Heart right ventricle (tissue), 16 donors: Measurements from ENCODE around the gene CCSER1. TPM values are rescaled to one million over a fixed set of nuclear protein-coding genes. Genes with fewer than 3 reads are reported as not detected.

Experiments
- ATAC-seq, 8 donors: fragments of 200-7000 bp; cut with Tn5 transposase; one replicate each; pipeline ENCODE4 v1.9.1; 2020; ENCODE audit warnings: mild to moderate bottlenecking in 8 of 8, moderate library complexity in 8 of 8, moderate number of reproducible peaks in 1 of 8
- DNase-seq, 2 donors: peaks; one replicate each; pipeline ENCODE4 v3.0.0-alpha.2; 2020
- H3K27ac ChIP-seq, 10 donors: fragments of 200-600 bp; sonication (generic) in 2 of 10; one replicate each; pipeline versions ENCODE4 v1.5.0 to v1.8.0; 2020 to 2022; ENCODE audit warnings: mild to moderate bottlenecking in 3 of 10
- H3K27me3 ChIP-seq, 7 donors: fragments of 200-600 bp; one replicate each; pipeline ENCODE4 v1.8.0; 2021 to 2022; ENCODE audit warnings: mild to moderate bottlenecking in 2 of 7
- H3K36me3 ChIP-seq, 9 donors: fragments of 200-600 bp; sonication (generic) in 1 of 9; one replicate each; pipeline versions ENCODE4 v1.5.0 to v1.8.0; 2020 to 2022; ENCODE audit warnings: mild to moderate bottlenecking in 2 of 9
- H3K4me1 ChIP-seq, 9 donors: fragments of 200-600 bp; sonication (generic) in 1 of 9; one replicate each; pipeline versions ENCODE4 v1.5.0 to v1.8.0; 2020 to 2022; ENCODE audit warnings: mild to moderate bottlenecking in 4 of 9
- H3K4me3 ChIP-seq, 10 donors: fragments of 200-600 bp; sonication (generic) in 2 of 10; one replicate each; pipeline versions ENCODE4 v1.5.0 to v1.8.0; 2020 to 2022; ENCODE audit warnings: mild to moderate bottlenecking in 7 of 10, moderate library complexity in 2 of 10
- H3K9me3 ChIP-seq, 11 donors: fragments of 200-600 bp in 10 of 11; sonication (generic) in 2 of 11; one replicate each; pipeline versions ENCODE4 v1.5.0 to v1.8.0; 2013 to 2022; ENCODE audit warnings: mild to moderate bottlenecking in 2 of 11, control low read depth in 1 of 11, moderate library complexity in 1 of 11
- WGBS, 2 donors: extraction: QIAGEN DNeasy Blood & Tissue Kit; methylation state at CpG; one replicate each; pipeline ENCODE4 v1.1.7; 2013; ENCODE audit warnings: inconsistent platforms in 1 of 2; 5-methylcytosine and 5-hydroxymethylcytosine counted together
- intact Hi-C, 10 donors: fragments of 100-400 bp; cut with DNase I; formaldehyde crosslinking; loops; one replicate each; pipeline versions ENCODE4 v1.11.1 to v1.14.2; 2022
- polyA plus RNA-seq, 2 donors: library from polyadenylated mRNA; stranded (reverse); fragments of 200-250 nt; gene quantifications; one replicate each; pipeline ENCODE4 v1.2.3, GENCODE V29; 2013
- total RNA-seq, 10 donors: library from RNA; stranded (reverse); fragmentation: NEBNext Ultra II Directional in 3 of 10; extraction: Animal tissue kit (Norgen Biotek cat#: 25700) in 3 of 10; gene quantifications; one replicate each; pipeline versions ENCODE4 v1.2.1 to v1.2.4, GENCODE V29; 2021 to 2023
- TF ChIP-seq, protein P1 (sequence below), 9 donors: fragments of 200-600 bp; sonication (generic) in 2 of 9; IDR thresholded peaks; one replicate each; pipeline versions ENCODE4 v1.5.0 to v1.8.0; 2021 to 2022; ENCODE audit warnings: antibody characterized with exemption in 9 of 9, mild to moderate bottlenecking in 5 of 9, moderate library complexity in 1 of 9
- donor health status: Arrhythmogenic right ventricular cardiomyopathy.
- donor health status: ischemic (EF 13 %, LVEDD 7.1; RV severe dilation, severe dysfunction).
- donor health status: healthy with polysubstance abuse.
- donor health status: DM: no; HTN: yes; CAD: no.
- donor health status: DM: no; HTN: no; CAD: no.
- donor health status: ischemic (EF 25% LVEDD 6.9; RV normal size, moderate dysfunction).
- donor health status: ischemic (EF 25% LVEDD 5.7; RV mildly dilated, moderate dysfunction).
- donor health status: healthy.
- donor health status: DM: yes; HTN: yes; CAD: no.
- donor health status: Ischemic cardiomyopathy.
- donor health status: ischemic (EF 35%, LVEDD 5.7; RV mildly dilated, moderate dysfunction).
- donor health status: nonischemic (EF 11% LVEDD 7.7; RV severe dilation, severe dysfunction).
- donor health status: DM: yes; HTN: yes; CAD: no.
- donor health status: PGD.
- donor health status: ischemic (EF 29% LVEDD 5.4; RV normal size, mild dysfunction).
- donor health status: nonischemic (EF 23%, LVEDD 6.1; RV moderate dilation, normal function).

CCSER1 gene
- total and polyA plus RNA-seq, 12 donors, result 1.5 to 16.4 (median 12.0) TPM

DNA sequence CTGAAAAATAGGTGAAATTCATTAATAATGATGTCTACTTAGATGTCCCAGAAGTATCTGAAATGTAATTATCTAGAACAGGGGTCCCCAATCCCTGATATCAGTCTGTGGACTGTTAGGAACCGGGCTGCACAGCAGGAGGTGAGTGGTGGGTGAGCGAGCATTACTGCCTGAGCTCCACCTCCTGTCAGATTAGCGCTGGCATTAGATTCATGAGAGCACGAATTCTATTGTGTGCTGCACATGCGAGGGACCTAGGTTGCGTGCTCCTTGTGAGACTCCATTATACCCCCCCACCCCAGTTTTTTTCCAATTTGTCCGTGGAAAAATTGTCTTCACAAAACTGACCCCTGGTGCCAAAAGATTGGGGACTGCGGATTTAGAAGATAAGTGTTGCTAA is 458.8 kb downstream of the CCSER1 start:
- intact Hi-C loops, result no loop called here
- no peaks in the 10 kb centered on the region for H3K4me1 ChIP-seq
- ATAC-seq (no peak), DNase-seq (no peak)
- no peak overlapping the region for H3K4me3 ChIP-seq
- no peaks in the 10 kb centered on the region for H3K27me3 ChIP-seq
- no peak overlapping the region for H3K27ac ChIP-seq
- H3K36me3 ChIP-seq, result no peaks in the 10 kb centered on the region
- peaks cover 0 to 8% (median 4%) of the 10 kb centered on the region in 11 donors for H3K9me3 ChIP-seq
- WGBS, 2 donors, result 83 to 91% methylated on average over 8 of the region's 8 CpGs
- TF ChIP-seq, protein P1, sequence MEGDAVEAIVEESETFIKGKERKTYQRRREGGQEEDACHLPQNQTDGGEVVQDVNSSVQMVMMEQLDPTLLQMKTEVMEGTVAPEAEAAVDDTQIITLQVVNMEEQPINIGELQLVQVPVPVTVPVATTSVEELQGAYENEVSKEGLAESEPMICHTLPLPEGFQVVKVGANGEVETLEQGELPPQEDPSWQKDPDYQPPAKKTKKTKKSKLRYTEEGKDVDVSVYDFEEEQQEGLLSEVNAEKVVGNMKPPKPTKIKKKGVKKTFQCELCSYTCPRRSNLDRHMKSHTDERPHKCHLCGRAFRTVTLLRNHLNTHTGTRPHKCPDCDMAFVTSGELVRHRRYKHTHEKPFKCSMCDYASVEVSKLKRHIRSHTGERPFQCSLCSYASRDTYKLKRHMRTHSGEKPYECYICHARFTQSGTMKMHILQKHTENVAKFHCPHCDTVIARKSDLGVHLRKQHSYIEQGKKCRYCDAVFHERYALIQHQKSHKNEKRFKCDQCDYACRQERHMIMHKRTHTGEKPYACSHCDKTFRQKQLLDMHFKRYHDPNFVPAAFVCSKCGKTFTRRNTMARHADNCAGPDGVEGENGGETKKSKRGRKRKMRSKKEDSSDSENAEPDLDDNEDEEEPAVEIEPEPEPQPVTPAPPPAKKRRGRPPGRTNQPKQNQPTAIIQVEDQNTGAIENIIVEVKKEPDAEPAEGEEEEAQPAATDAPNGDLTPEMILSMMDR (IDR thresholded peaks at IDR 0.05), result no peak

DNA sequence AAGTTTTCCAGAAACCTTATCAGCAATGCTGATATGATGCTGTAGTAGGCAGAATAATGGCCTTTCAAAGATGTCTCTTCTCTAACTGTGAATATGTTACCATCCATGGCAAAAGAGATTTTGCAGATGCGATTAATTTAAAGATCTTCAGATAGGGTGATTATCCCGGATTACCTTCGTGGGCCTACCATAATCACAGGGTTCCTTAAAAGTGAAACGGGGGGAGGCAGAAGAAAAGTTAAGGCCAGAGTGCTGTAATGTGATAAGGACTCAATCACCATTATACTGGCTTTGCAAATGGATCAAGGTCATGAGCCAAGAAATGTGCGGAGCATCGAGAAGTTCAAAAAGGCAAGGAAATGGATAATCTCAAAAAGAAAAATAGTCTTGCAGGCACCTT is 459.6 kb downstream of the CCSER1 start:
- no peak for DNase-seq
- intact Hi-C loops, result no loop called here
- 88 to 95% methylated on average over 6 of the region's 6 CpGs for WGBS, 2 donors

DNA sequence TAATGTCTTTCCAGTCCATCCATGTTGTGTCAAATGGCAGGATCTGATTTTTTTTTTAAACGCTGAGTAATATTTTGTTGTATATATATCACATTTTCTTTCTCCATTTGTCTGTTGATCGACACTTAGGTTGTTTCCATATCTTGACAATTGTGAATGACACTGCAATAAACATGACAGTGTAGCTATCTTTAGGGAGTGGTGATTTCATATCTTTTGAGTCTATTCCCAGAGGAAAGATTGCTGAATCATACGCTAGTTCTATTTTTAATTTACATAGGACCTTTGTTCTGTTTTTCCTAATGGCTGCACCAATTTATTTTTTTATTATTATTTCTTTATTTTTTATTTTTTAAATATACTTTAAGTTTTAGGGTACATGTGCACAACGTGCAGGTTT is 470.7 kb downstream of the CCSER1 start:
- TF ChIP-seq, protein P1 (IDR thresholded peaks at IDR 0.05), result no peak
- no peak overlapping the region for H3K4me3 ChIP-seq
- peaks cover 0 to 7% (median 0%) of the 10 kb centered on the region in 9 donors for H3K4me1 ChIP-seq
- no peaks in the 10 kb centered on the region for H3K27me3 ChIP-seq
- H3K9me3 ChIP-seq, result no peaks in the 10 kb centered on the region
- WGBS, 2 donors, result 42 to 45% methylated on average over 4 of the region's 4 CpGs
- no peak for DNase-seq
- H3K36me3 ChIP-seq, result no peaks in the 10 kb centered on the region
- intact Hi-C loops, result no loop called here
- peak in 4 of 8 donors; percentile 68 to 71 (median 70) for ATAC-seq
- no peak overlapping the region for H3K27ac ChIP-seq

More for the DNA sequence above, 459.6 kb downstream of the CCSER1 start:
- Histone ChIP-seq H3K27me3 (no peaks in the 10 kb centered on the region), H3K36me3 (no peaks in the 10 kb centered on the region), H3K9me3 (peaks cover 0 to 9% (median 4%) of the 10 kb centered on the region in 11 donors), H3K4me3 (no peak overlapping the region), H3K4me1 (no peaks in the 10 kb centered on the region), H3K27ac (no peak overlapping the region)
- no peak for ATAC-seq
- TF ChIP-seq, protein P1 (IDR thresholded peaks at IDR 0.05), result no peak

DNA sequence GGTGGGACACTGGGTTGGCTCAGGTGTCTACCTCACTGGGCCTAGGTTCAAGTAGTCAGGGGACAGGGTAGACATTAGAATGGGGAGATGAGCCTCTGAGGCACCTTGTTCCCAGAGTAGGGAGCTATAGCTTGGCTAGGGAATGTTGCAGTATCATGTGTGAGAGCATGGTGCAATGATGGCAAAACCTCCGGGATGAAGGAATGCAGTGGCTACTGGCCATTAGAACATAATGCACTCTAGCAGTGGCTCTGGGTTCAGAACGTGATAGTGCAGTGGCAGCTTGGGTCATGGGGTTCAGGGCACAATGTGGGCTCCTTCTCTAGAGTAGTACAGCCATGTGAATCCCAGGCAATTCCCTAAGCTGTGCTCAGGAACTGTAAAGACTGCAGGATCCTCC is 471.5 kb downstream of the CCSER1 start:
- Histone ChIP-seq H3K4me1 (peaks cover 0 to 11% (median 0%) of the 10 kb centered on the region in 9 donors), H3K9me3 (no peaks in the 10 kb centered on the region), H3K36me3 (no peaks in the 10 kb centered on the region), H3K27ac (no peak overlapping the region), H3K4me3 (no peak overlapping the region), H3K27me3 (no peaks in the 10 kb centered on the region)
- DNase-seq (no peak), ATAC-seq (peak in 4 of 8 donors; percentile 15 to 67 (median 34))
- WGBS, 2 donors, result 65 to 67% methylated on average over 2 of the region's 2 CpGs
- intact Hi-C loops, result no loop called here
- TF ChIP-seq, protein P1 (IDR thresholded peaks at IDR 0.05), result no peak
